HG03571 (cell line): Measurements from ENCODE around the gene VDAC1.
"Not testable (repeated sequence)": the region's sequence is repeated elsewhere in the genome, so short reads cannot be mapped to it uniquely, and the experiment has no call there.

Experiments
- ATAC-seq: cut with Tn5 transposase; IDR thresholded peaks from one replicate; pipeline ENCODE4 v1.9.1; 2021; ENCODE audit not compliant: unreplicated experiment

The VDAC1 gene

GRCh38 chr5:134004626-134005416 is at the start of gene VDAC1:
TSS of gene VDAC1 (minus strand) at chr5:134004975. CDS start at chr5:133993012, 11,963 bp downstream.
- peak; percentile 70 for ATAC-seq

- ATAC-seq: no peak
Observed at GRCh38 chr5:134053840-134054338, 49.1 kb upstream of the VDAC1 start.

- no peak for ATAC-seq
Observed at GRCh38 chr5:134053314-134053839, 48.6 kb upstream of the VDAC1 start.

GRCh38 chr5:134051305-134051704 is 46.5 kb upstream of the VDAC1 start:
- no peak for ATAC-seq

- no peak for ATAC-seq
Observed at GRCh38 chr5:134048864-134049263, 44.1 kb upstream of the VDAC1 start.

GRCh38 chr5:134047687-134048056 is 42.9 kb upstream of the VDAC1 start:
- no peak for ATAC-seq

- ATAC-seq: no peak
Observed at GRCh38 chr5:134046801-134047686, 42.3 kb upstream of the VDAC1 start.

- ATAC-seq: no peak
Observed at GRCh38 chr5:134046330-134046729, 41.6 kb upstream of the VDAC1 start.

GRCh38 chr5:134043793-134044792 is 39.3 kb upstream of the VDAC1 start:
- ATAC-seq: no peak

- ATAC-seq: no peak
Observed at GRCh38 chr5:134041570-134042411, 37.0 kb upstream of the VDAC1 start.

- no peak for ATAC-seq
Observed at GRCh38 chr5:134038138-134038537, 33.4 kb upstream of the VDAC1 start.

GRCh38 chr5:134037160-134037559 is 32.4 kb upstream of the VDAC1 start:
- no peak for ATAC-seq

GRCh38 chr5:134034326-134034725 is 29.6 kb upstream of the VDAC1 start:
- no peak for ATAC-seq

- not testable (repeated sequence) for ATAC-seq
Observed at GRCh38 chr5:134030303-134030964, 25.7 kb upstream of the VDAC1 start.

GRCh38 chr5:134029156-134029555 is 24.4 kb upstream of the VDAC1 start:
- ATAC-seq: no peak

- ATAC-seq: no peak
Observed at GRCh38 chr5:134028496-134028895, 23.7 kb upstream of the VDAC1 start.

- no peak for ATAC-seq
Observed at GRCh38 chr5:134027288-134027615, 22.5 kb upstream of the VDAC1 start.

- no peak for ATAC-seq
Observed at GRCh38 chr5:134026521-134027287, 21.9 kb upstream of the VDAC1 start.
